MCF 10A (cell line): ENCODE data around the gene FLT1. TPM values are rescaled to one million over a fixed set of nuclear protein-coding genes. Genes with fewer than 3 reads are reported as not detected.

Source experiments
- BruUV-seq: library from RNA; stranded (reverse); fragments of 400-500 nt; replicated peaks from 2 replicates; lab custom pipeline; 2021; lab: Mats Ljungman, UMichigan
- CTCF ChIA-PET: fragments of 300-600 bp; sonication (Branson Sonifier 250); formaldehyde crosslinking; extraction: SDS; loops from one replicate; lab custom pipeline; 2021; ENCODE audit warnings: antibody characterized with exemption, inconsistent platforms; lab: Yijun Ruan, JAX
- POLR2A ChIA-PET: fragments of 300-600, 350-650 bp; sonication (Branson Sonifier 250); formaldehyde crosslinking; extraction: SDS; loops from one replicate; lab custom pipeline; 2020; ENCODE audit warnings: antibody characterized with exemption, inconsistent platforms; lab: Yijun Ruan, JAX
- DNase-seq: peaks from one replicate; pipeline ENCODE4 v3.0.0-alpha.2; 2018; ENCODE audit not compliant: unreplicated experiment
- H3K27ac Mint-ChIP-seq: one replicate; pipeline ENCODE4 v1.8.0; 2022; ENCODE audit warnings: mild to moderate bottlenecking, low read depth, mixed read lengths; ENCODE audit not compliant: unreplicated experiment
- H3K27me3 Mint-ChIP-seq: one replicate; pipeline ENCODE4 v1.8.0; 2022; ENCODE audit warnings: mixed read lengths; ENCODE audit not compliant: insufficient read depth, unreplicated experiment
- H3K36me3 Mint-ChIP-seq: one replicate; pipeline ENCODE4 v1.8.0; 2022; ENCODE audit warnings: mild to moderate bottlenecking, moderate library complexity, mixed read lengths; ENCODE audit not compliant: insufficient read depth, unreplicated experiment
- H3K4me1 Mint-ChIP-seq: one replicate; pipeline ENCODE4 v1.8.0; 2022; ENCODE audit warnings: mixed read lengths; ENCODE audit not compliant: insufficient read depth, unreplicated experiment
- H3K4me3 Mint-ChIP-seq: one replicate; pipeline ENCODE4 v1.8.0; 2022; ENCODE audit warnings: mild to moderate bottlenecking, moderate library complexity, mixed read lengths; ENCODE audit not compliant: unreplicated experiment
- H3K9me3 Mint-ChIP-seq: one replicate; pipeline ENCODE4 v1.8.0; 2022; ENCODE audit warnings: mixed read lengths; ENCODE audit not compliant: unreplicated experiment
- intact Hi-C: fragments of 100-400 bp; cut with micrococcal nuclease; formaldehyde crosslinking; loops from 2 replicates; pipeline ENCODE4 v1.14.1; 2022
- total RNA-seq: library from RNA; stranded (reverse); gene quantifications from 2 replicates; pipeline ENCODE4 v1.2.3, GENCODE V29; 2022
- TF ChIP-seq, protein P1 (sequence below): fragments of 200-600 bp; IDR thresholded peaks from one replicate; pipeline ENCODE4 v1.8.0; 2022; ENCODE audit warnings: antibody characterized with exemption, mild to moderate bottlenecking; ENCODE audit not compliant: unreplicated experiment

Gene FLT1
- total RNA-seq, 1 experiment from 2014 or later: not detected

DNA sequence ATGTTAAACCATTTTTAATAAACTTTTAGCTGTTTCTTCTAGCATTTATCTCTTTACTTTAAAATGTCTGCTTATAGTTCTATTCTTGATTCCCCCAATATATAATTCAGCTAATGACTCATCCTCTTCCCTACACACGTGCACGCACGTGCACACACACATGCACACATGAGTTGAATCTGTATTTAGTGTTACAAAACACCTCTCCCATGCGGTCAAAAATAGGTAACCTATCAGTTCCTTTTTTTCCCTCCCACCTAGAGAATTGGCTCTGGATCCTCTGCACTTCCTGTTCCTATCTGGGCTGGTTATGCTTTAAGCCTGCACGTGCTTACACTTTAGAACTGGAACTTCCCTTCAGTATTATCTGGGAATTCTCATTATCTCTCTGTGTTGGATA, 212.5 kb downstream of the FLT1 start:
- DNase-seq: no peak
- intact Hi-C loops: no loop called here
- ChIA-PET CTCF (interaction anchor here (0.6 kb wide), 1 partner anchor 508 kb away, joined by 4 read pairs; no protein-coding TSS in a partner anchor), POLR2A (no interaction called here)
- TF ChIP-seq, protein P1, sequence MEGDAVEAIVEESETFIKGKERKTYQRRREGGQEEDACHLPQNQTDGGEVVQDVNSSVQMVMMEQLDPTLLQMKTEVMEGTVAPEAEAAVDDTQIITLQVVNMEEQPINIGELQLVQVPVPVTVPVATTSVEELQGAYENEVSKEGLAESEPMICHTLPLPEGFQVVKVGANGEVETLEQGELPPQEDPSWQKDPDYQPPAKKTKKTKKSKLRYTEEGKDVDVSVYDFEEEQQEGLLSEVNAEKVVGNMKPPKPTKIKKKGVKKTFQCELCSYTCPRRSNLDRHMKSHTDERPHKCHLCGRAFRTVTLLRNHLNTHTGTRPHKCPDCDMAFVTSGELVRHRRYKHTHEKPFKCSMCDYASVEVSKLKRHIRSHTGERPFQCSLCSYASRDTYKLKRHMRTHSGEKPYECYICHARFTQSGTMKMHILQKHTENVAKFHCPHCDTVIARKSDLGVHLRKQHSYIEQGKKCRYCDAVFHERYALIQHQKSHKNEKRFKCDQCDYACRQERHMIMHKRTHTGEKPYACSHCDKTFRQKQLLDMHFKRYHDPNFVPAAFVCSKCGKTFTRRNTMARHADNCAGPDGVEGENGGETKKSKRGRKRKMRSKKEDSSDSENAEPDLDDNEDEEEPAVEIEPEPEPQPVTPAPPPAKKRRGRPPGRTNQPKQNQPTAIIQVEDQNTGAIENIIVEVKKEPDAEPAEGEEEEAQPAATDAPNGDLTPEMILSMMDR: no peak
- peaks cover 48% of the 10 kb centered on the region for H3K36me3 Mint-ChIP-seq
- H3K9me3 Mint-ChIP-seq: no peaks in the 10 kb centered on the region
- no peaks in the 10 kb centered on the region for H3K4me1 Mint-ChIP-seq
- H3K27ac Mint-ChIP-seq: no peak overlapping the region
- H3K4me3 Mint-ChIP-seq: no peak overlapping the region
- H3K27me3 Mint-ChIP-seq: no peaks in the 10 kb centered on the region
- no TSS peak for BruUV-seq

DNA sequence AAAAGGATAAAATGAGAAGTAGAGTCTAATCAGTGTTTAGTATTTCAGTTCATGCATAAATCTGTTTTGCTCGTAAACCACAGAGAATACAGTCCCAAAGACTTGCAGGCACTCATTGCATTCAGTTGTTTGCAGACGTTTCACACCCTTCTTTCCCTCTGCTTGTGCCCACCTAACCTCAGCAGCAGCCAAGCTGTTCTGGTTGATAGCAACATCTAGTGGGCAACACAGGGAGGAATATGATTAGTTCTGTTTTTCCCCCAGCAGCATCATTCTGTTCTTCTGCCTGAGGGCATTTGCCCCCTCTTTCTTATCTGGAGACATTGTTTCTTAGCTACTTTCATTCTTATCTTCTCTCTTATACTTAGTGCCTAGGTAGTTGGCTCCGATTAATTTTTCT, 221.0 kb downstream of the FLT1 start:
- CTCF ChIA-PET: interaction anchor here (1.0 kb wide), 1 partner anchor 9 kb away, joined by 3 read pairs; no protein-coding TSS in a partner anchor
- no peak for DNase-seq
- POLR2A ChIA-PET: interaction anchor here (0.7 to 1.2 kb wide), 2 partner anchors 9 to 16 kb away, joined by 4 read pairs; no protein-coding TSS in a partner anchor
- intact Hi-C loops: no loop called here
- Mint-ChIP-seq H3K27me3 (no peaks in the 10 kb centered on the region), H3K4me3 (no peak overlapping the region), H3K27ac (no peak overlapping the region), H3K9me3 (no peaks in the 10 kb centered on the region), H3K36me3 (peaks cover 31% of the 10 kb centered on the region), H3K4me1 (no peaks in the 10 kb centered on the region)
- no TSS peak for BruUV-seq
- TF ChIP-seq, protein P1: no peak

DNA sequence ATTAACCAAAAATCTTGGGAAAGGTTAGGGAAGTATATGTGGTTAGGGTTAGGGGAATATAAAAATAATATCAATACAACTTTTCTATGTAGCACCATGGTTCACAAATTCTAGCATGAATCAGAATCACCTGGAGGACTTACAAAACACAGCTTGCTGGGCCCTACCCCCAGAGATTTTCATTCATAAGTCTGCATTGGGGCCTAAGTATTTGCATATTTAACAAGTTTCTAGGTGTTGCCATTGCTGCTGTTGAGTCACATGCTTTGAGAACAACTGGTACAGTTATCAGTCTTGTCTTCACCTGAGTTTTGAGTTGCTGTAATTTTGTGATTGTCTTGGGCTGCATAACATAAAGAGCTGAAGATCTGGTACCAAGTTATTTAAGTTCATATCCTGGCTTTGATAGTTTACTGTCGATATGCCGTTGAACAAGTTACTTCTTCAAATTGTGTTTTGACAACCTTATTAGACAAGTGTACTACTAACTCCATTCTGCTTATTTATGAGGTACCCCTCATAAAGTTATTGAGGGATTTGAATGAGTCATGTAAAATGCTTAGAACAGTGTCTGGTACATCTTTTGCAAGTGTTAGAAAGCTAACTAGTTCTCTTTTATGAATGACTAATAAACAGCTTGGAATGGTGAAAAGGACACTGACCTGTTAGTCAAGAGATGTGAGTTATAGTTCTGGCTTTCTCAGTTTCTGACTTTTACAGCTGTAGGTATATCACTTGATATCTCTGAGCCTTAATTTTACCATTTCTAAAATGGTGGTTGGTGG, 223.7 kb downstream of the FLT1 start:
- ChIA-PET CTCF (no interaction called here), POLR2A (interaction anchor here (0.6 kb wide), 1 partner anchor 388 kb away, joined by 5 read pairs; the partner anchor contains the start of gene POMP)
- Mint-ChIP-seq H3K36me3 (peaks cover 33% of the 10 kb centered on the region), H3K4me1 (no peaks in the 10 kb centered on the region), H3K27ac (no peak overlapping the region), H3K4me3 (no peak overlapping the region), H3K9me3 (no peaks in the 10 kb centered on the region), H3K27me3 (no peaks in the 10 kb centered on the region)
- no peak for DNase-seq
- TF ChIP-seq, protein P1: no peak
- BruUV-seq: no TSS peak
- intact Hi-C loops: no loop called here

DNA sequence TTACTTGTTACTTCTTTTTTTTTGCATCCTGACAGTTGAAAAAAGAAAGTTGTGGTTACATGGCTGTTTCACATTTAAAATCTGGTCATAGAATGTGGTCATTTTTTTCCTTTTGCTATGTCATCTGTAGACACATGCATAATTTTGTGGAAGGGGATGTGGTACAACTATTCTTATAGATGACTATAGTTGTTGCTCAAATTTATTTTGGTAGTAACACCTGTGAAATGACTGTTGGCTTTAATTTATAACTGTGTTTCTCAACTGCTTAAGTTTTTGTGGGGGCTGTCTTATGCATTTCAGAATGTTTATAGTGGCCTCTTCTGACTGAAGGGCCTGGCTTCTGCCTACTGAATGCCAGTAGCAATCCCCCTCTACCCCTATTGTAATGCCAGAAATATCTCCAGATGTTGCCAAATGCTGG, 226.1 kb downstream of the FLT1 start:
- BruUV-seq: no TSS peak
- no peak for DNase-seq
- TF ChIP-seq, protein P1: no peak
- Mint-ChIP-seq H3K4me1 (no peaks in the 10 kb centered on the region), H3K9me3 (no peaks in the 10 kb centered on the region), H3K27me3 (no peaks in the 10 kb centered on the region), H3K4me3 (no peak overlapping the region), H3K36me3 (peaks cover 42% of the 10 kb centered on the region), H3K27ac (no peak overlapping the region)
- ChIA-PET CTCF (no interaction called here), POLR2A (no interaction called here)
- intact Hi-C loops: no loop called here
